GM18870 (cell line): ENCODE data around the gene CILP.
"Not testable (repeated sequence)": the region's sequence is repeated elsewhere in the genome, so short reads cannot be mapped to it uniquely, and the experiment has no call there.

ENCODE experiments used
- ATAC-seq: cut with Tn5 transposase; IDR thresholded peaks from one replicate; pipeline ENCODE4 v1.9.1; 2021; ENCODE audit warnings: moderate library complexity; ENCODE audit not compliant: unreplicated experiment

CILP gene

GRCh38 chr15:65210770-65211481 lies at the start of gene CILP:
TSS of gene CILP (minus strand) at chr15:65211473. CDS start at chr15:65209755, 1,718 bp downstream.
- no peak for ATAC-seq

- ATAC-seq: no peak
These were observed 49.7 kb upstream of the CILP start for GRCh38 chr15:65260968-65261367.

- ATAC-seq: no peak
These were observed 48.1 kb upstream of the CILP start for GRCh38 chr15:65259367-65259797.

GRCh38 chr15:65258375-65259262 lies 47.3 kb upstream of the CILP start:
- ATAC-seq: no peak

- no peak for ATAC-seq
These were observed 44.3 kb upstream of the CILP start for GRCh38 chr15:65255486-65256140.

- no peak for ATAC-seq
These were observed 43.5 kb upstream of the CILP start for GRCh38 chr15:65254758-65255157.

- no peak for ATAC-seq
These were observed 43.1 kb upstream of the CILP start for GRCh38 chr15:65254356-65254755.

GRCh38 chr15:65249641-65250040 lies 38.4 kb upstream of the CILP start:
- no peak for ATAC-seq

GRCh38 chr15:65248511-65249255 lies 37.4 kb upstream of the CILP start:
- no peak for ATAC-seq

- ATAC-seq: no peak
These were observed 35.7 kb upstream of the CILP start for GRCh38 chr15:65246939-65247338.

GRCh38 chr15:65246026-65246714 lies 34.9 kb upstream of the CILP start:
- ATAC-seq: no peak

GRCh38 chr15:65245096-65245856 lies 34.0 kb upstream of the CILP start:
- no peak for ATAC-seq

GRCh38 chr15:65244638-65245037 lies 33.4 kb upstream of the CILP start:
- ATAC-seq: no peak

GRCh38 chr15:65236443-65236842 lies 25.2 kb upstream of the CILP start:
- not testable (repeated sequence) for ATAC-seq

GRCh38 chr15:65233696-65234095 lies 22.4 kb upstream of the CILP start:
- no peak for ATAC-seq

GRCh38 chr15:65232520-65232919 lies 21.2 kb upstream of the CILP start:
- ATAC-seq: no peak

- ATAC-seq: no peak
These were observed 20.0 kb upstream of the CILP start for GRCh38 chr15:65231306-65231705.

GRCh38 chr15:65226901-65227300 lies 15.6 kb upstream of the CILP start:
- ATAC-seq: not testable (repeated sequence)

GRCh38 chr15:65226221-65226620 lies 14.9 kb upstream of the CILP start:
- ATAC-seq: no peak

- no peak for ATAC-seq
These were observed 12.7 kb upstream of the CILP start for GRCh38 chr15:65223996-65224395.
